GM15510 (cell line): ENCODE measurements around the gene ZNF330.

Experiments used
- POLR2A ChIP-seq: IDR thresholded peaks from 3 replicates; pipeline ENCODE4 v1.6.1; 2011; ENCODE audit warnings: borderline replicate concordance; ENCODE audit not compliant: insufficient read length; ENCODE audit errors: extremely low read depth

The ZNF330 gene

DNA sequence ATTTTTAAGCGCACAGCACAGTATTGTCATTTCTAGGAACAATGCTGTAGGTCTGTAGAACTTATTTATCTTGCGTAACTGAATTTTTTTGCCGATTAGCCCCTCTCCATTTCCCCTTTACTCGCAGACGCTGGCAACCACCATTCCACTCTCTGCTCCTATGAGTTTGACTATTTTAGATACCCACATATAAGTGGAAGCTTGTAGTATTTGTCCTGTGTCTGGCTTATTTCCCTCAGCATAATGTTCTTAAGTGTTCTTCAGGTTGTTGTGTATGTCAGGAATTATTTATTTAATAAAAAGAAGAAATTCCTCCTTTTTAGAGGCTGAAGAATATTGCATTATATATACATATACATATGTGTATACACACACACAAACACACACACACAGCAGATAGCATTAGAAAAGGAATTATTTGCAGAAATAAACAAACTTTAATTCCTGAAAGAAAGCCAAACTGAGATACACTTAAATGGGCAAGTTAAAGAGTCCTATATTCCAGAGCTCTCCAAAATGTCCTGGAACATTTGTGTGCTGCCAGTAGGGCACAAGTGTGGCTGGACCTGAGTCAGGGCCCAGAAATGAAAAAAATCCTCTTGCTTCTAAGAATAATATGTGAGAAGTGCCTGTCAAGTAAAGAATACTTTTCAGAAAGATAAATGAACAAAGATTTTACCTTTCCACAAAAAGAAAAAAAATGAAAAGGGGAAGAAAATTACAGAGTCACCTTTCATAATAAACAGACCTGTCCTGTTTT is 4.5 kb upstream of the ZNF330 start:
- TF ChIP-seq POLR2A = no peak

DNA sequence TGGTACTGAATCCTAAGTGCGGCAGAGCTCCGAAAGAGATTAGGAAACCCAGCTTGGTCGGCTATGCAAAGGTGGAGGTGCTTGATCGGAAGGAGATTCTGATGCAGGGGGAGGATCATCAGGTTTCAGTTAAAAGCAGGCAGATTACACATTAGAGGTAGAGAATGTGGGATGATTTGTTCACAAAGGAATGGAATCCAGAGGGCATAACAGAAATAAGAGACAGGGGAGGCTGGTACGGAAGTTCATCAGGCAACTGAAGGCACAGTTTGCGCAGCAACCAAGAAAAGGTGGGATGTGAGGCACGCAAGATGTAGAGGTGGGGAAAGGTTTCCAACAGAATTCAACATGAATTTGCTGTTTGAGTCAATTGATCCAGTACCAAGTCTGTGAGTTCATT is 424 bp upstream of the ZNF330 start:
- no peak for TF ChIP-seq POLR2A

GRCh38 chr4:141223418-141223817 is 2.7 kb downstream of the ZNF330 start:
- no peak for TF ChIP-seq POLR2A

- TF ChIP-seq POLR2A = no peak
Observed at GRCh38 chr4:141229408-141230101, 8.9 kb downstream of the ZNF330 start.

GRCh38 chr4:141233673-141234072 is 13.0 kb downstream of the ZNF330 start:
- TF ChIP-seq POLR2A = no peak

- no peak for TF ChIP-seq POLR2A
Observed at GRCh38 chr4:141238186-141238585, 17.5 kb downstream of the ZNF330 start.

DNA sequence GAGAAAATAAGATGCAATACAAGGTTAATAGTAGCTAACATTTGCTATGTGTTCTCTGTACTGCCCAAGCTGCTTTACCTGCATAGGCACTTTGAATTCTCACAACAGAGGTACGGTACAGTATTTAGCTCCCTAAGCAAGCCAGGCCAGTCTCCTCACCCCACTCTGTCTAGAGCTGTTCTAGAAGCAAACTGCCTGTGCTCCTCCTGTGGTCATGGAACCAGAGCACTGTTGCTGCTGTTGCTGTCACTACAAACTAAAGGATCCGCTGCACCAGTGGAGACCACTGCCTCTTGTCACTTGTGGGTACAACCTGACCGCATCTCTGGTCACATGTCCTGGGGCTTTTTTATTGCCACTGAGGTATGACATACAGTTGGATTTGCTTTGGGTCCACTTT is 19.6 kb downstream of the ZNF330 start:
- no peak for TF ChIP-seq POLR2A

DNA sequence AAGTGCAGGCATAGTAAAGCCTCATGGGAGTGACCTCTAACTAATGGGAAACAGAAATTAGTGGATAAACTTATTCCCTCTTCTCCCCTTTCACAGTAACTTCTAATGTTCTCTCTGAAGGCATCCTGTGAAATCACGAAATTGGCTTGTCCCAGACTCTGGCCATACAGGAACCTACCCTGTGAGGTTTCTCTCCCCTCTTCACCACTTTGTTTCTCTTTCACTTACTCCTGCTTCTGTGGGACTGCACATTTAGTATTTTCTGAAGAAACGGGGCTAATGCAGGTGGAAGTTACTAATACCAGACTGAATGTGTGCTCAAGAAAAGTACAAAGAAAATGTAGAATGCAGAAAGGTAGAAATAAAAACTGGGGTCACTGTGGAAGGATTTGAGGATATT is 20.0 kb downstream of the ZNF330 start:
- TF ChIP-seq POLR2A = no peak

DNA sequence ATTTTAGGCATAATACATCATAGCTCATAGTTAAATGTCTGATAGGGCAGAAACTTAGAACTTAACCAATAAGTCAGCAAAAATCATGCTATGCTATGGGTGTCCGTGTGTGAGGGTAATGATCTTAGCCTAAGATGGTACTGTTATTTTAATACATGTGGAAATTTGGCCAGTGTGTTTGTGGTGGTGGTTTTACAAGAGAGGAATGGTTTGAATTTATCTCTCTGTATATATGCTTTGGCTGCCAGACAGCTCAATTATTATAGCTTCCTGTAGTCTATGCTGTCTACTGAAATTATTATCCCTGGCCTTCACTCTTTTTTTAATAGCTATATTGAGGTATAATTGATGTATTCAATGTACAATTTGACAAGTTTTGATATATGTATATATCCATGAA is 21.3 kb downstream of the ZNF330 start:
- TF ChIP-seq POLR2A = no peak

GRCh38 chr4:141244419-141244818 is 23.7 kb downstream of the ZNF330 start:
- TF ChIP-seq POLR2A = no peak

- no peak for TF ChIP-seq POLR2A
Observed at GRCh38 chr4:141246243-141246642, 25.5 kb downstream of the ZNF330 start.

DNA sequence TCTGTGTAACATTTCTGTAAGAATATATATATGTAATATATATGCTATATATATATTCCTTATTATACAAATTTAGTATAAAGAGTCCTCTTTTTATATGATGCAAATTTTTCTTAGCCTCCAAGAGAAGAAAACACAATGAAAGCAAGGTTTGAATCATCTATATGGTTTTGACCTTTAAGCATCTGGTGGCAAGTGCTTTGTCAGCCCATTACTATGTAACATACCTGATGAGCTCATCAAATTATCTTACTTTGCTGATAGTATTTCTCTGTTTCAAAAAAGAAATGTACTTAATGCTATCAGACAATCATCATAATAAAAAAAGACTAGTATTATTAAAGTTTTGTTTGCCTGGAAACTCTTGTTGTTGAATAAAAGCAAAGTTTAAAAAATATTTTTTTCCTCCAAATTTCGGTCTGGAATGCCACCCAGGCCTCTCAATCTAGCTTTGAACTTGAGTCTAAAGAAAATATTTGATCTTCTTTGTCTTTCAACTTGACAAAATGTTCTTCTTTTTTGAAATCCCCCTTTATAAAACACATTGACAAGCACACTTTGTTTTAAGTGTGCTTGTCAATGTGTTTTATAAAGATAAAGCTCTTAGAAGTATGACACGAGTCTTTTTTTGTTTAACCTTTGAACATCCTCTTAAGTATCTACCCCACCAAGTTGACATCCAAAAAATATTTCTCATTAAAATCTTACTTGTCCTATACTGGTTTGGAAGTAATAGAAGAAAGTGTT is 26.2 kb downstream of the ZNF330 start:
- no peak for TF ChIP-seq POLR2A

DNA sequence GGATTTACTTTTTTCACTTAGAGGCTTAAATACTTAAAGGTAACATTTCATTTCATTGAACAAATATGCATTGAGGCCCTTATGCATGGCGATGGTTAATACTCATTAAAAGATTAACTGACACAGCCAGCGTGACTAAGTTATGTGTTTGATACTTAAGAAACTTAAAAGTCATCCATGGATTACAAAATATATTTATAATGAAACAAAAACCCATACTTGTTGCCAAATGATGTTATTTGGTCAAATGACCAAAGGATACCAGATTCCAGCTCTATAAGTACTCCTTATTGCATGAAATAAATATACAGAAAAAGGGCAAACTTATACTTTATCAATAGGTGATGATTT is 26.7 kb downstream of the ZNF330 start:
- no peak for TF ChIP-seq POLR2A

GRCh38 chr4:141248029-141248428 is 27.3 kb downstream of the ZNF330 start:
- TF ChIP-seq POLR2A = no peak

GRCh38 chr4:141248486-141248885 is 27.8 kb downstream of the ZNF330 start:
- no peak for TF ChIP-seq POLR2A

- TF ChIP-seq POLR2A = no peak
Observed at GRCh38 chr4:141254326-141254725, 33.6 kb downstream of the ZNF330 start.

DNA sequence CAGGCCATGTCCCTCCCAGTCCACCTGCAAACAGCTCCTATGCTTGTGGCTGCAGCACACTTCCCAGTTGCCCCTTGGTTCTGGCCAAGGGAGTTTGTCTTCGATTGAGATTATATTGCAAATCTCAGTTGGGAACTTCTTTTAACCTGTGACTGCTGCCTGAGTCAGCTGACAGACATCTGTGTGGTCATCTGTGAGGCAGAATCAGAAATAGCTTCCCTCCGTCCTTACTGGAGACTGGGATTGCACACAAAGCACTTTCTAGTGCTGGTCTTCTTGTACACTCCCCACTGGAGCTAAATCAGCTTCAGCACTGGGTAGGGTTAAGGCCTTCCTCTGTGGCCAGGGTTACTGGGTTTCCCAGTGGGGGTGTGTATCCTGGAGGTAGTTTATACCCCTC is 34.3 kb downstream of the ZNF330 start:
- TF ChIP-seq POLR2A = no peak

DNA sequence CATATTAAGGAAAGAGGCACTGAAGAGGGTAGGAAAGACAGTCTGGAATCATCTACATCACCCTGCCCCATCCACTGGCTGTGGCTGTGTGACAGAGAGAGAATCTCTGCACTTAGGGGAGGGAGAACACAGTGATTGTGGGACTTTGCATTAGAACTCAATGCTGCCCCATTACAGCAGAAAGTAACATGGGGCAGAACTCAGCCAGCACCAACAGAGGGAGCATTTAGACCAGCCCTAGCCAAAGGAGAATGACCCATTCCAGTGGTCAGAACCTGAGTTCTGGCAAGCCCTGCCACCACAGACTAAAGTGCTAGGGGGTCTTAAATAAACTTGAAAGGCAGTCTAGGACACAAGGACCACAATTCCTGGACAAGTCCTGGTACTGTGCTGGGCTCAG is 37.9 kb downstream of the ZNF330 start:
- no peak for TF ChIP-seq POLR2A
